ENCODE measurements around the gene DLG1. TPM values are rescaled to one million over a fixed set of nuclear protein-coding genes. Genes with fewer than 3 reads are reported as not detected.

DLG1 gene
- total RNA-seq, 1 donor from 2014 or later = 115 TPM

GRCh38 chr3:197320582-197320981 is 22.2 kb upstream of the DLG1 start:
- Histone ChIP-seq H3K36me3 (no peaks in the 10 kb centered on the region), H3K9me3 (no peaks in the 10 kb centered on the region), H3K27ac (no peak overlapping the region), H3K27me3 (no peaks in the 10 kb centered on the region), H3K4me1 (peaks cover 12% of the 10 kb centered on the region), H3K4me3 (no peak overlapping the region)
- DNase-seq (ENCODE audit: extremely low spot score in 2 of 2) = no peak
- intact Hi-C loops (cut with DNase I) = no loop called here
- TF ChIP-seq POLR2A (IDR thresholded peaks at IDR 0.05) = no peak
- no peak for TF ChIP-seq POLR2AphosphoS5 (IDR thresholded peaks at IDR 0.05; ENCODE audit: insufficient read depth in 1 of 2, low read depth in 1 of 2)
- TF ChIP-seq CTCF (IDR thresholded peaks at IDR 0.05) = no peak

DNA sequence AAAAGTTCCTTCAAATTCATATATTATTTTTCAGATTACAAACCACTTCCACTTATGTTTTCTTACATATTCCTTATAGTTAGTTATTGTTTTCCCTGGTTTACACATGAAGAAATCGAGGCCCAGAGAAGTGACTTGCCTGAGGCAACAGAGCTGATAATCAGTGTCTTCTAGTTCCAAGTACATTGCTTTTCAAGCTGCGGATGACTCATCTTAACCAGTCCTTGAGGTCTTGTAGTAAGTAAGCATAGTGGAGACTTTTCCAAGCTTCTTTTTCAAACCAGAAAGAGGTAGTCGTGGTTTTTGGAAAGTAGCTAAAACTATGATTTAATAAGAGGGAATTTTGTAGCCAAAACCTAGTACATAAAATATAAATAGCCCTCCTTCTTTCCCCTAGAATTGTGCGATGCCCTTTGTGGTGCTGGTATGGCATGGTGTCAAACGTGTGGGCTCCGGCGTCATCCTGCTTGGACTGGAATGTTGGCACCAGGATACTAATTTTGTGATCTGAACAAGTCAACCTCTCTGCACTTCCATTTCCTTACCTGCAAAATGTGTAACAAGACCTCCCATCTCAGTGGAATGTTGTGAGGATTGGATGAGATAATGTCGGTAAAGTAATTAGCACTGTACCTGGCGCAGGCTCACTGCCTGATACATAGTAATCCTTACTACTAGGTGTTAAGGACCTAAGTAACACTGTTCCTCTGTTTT is 19.0 kb upstream of the DLG1 start:
- Histone ChIP-seq H3K27ac (no peak overlapping the region), H3K4me1 (peaks cover 12% of the 10 kb centered on the region), H3K36me3 (no peaks in the 10 kb centered on the region), H3K4me3 (no peak overlapping the region), H3K9me3 (no peaks in the 10 kb centered on the region), H3K27me3 (no peaks in the 10 kb centered on the region)
- TF ChIP-seq POLR2AphosphoS5 (IDR thresholded peaks at IDR 0.05; ENCODE audit: insufficient read depth in 1 of 2, low read depth in 1 of 2) (peak in 1 of 2 donors; percentile 50), POLR2A (IDR thresholded peaks at IDR 0.05) (no peak), CTCF (IDR thresholded peaks at IDR 0.05) (no peak)
- DNase-seq (ENCODE audit: extremely low spot score in 2 of 2) = no peak
- intact Hi-C loops (cut with DNase I) = no loop called here

DNA sequence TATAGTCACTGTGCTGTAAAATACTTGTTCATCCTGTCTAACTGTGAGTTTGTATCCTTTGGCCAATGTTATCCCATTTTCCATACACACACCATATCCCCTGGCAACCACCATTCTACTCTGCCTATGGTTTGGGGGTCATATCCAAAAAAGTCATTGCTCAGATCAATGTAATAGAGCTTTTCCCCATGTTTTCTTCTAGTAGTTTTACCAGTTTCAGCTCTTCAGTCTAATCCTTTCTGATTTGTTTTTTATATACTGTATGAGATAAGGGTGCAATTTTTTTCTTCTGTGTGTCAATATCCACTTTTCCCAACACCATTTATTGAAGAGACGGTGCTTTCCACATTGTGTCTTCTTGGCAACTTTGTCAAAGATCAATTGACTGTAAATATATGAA is 14.0 kb upstream of the DLG1 start:
- Histone ChIP-seq H3K4me1 (peaks cover 37% of the 10 kb centered on the region), H3K27ac (no peak overlapping the region), H3K4me3 (no peak overlapping the region), H3K36me3 (no peaks in the 10 kb centered on the region), H3K27me3 (no peaks in the 10 kb centered on the region), H3K9me3 (no peaks in the 10 kb centered on the region)
- TF ChIP-seq CTCF (IDR thresholded peaks at IDR 0.05) (no peak), POLR2A (IDR thresholded peaks at IDR 0.05) (no peak)
- no peak for DNase-seq (ENCODE audit: extremely low spot score in 2 of 2)
- intact Hi-C loops (cut with DNase I) = no loop called here

DNA sequence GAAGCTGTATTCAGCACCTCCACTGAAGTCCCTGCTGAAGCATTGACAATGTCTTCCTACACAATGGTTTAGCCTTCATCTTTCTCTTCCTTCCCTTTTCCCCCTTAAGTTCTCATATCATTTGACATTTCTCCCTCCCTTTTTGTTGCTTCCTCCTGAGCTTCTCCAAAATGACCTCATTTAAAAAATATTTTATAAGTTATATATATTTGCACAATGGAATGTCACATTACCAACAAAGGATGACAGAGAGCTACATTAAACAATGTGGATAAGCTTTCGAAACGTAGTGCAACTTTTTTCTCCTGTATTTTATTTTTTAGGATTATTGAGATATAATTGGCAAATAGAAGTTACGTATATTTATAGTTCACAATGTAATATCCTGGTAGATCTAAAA is 13.2 kb upstream of the DLG1 start:
- H3K27ac ChIP-seq = no peak overlapping the region
- DNase-seq (ENCODE audit: extremely low spot score in 2 of 2) = no peak
- H3K36me3 ChIP-seq = no peaks in the 10 kb centered on the region
- intact Hi-C loops (cut with DNase I) = no loop called here
- no peak for TF ChIP-seq POLR2A (IDR thresholded peaks at IDR 0.05)
- no peak for TF ChIP-seq POLR2AphosphoS5 (IDR thresholded peaks at IDR 0.05; ENCODE audit: insufficient read depth in 1 of 2, low read depth in 1 of 2)
- TF ChIP-seq CTCF (IDR thresholded peaks at IDR 0.05) = no peak
- H3K9me3 ChIP-seq = no peaks in the 10 kb centered on the region
- no peak overlapping the region for H3K4me3 ChIP-seq
- H3K27me3 ChIP-seq = no peaks in the 10 kb centered on the region
- peaks cover 32% of the 10 kb centered on the region for H3K4me1 ChIP-seq

GRCh38 chr3:197309528-197310361 is 11.3 kb upstream of the DLG1 start:
- TF ChIP-seq POLR2AphosphoS5 (IDR thresholded peaks at IDR 0.05; ENCODE audit: insufficient read depth in 1 of 2, low read depth in 1 of 2) (no peak), POLR2A (IDR thresholded peaks at IDR 0.05) (no peak), CTCF (IDR thresholded peaks at IDR 0.05) (no peak)
- Histone ChIP-seq H3K9me3 (no peaks in the 10 kb centered on the region), H3K4me1 (peaks cover 41% of the 10 kb centered on the region), H3K27ac (peak overlapping the region; percentile 19), H3K4me3 (no peak overlapping the region), H3K36me3 (no peaks in the 10 kb centered on the region), H3K27me3 (no peaks in the 10 kb centered on the region)
- DNase-seq (ENCODE audit: extremely low spot score in 2 of 2) = no peak
- intact Hi-C loops (cut with DNase I) = loop anchor here (10.0 kb wide), 1 partner anchor 765 kb away; no protein-coding TSS in a partner anchor
